Middle frontal gyrus (tissue), 1 donor: Measurements from ENCODE around the gene TBCA.
"Not testable (repeated sequence)": the region's sequence is repeated elsewhere in the genome, so short reads cannot be mapped to it uniquely, and the experiment has no call there.

ENCODE experiments used
- DNase-seq: peaks from one replicate; pipeline ENCODE4 v3.0.0-alpha.2; 2015; ENCODE audit warnings: low spot score; ENCODE audit errors: extremely low spot score

Gene TBCA

GRCh38 chr5:77773734-77774280, 2.3 kb downstream of the TBCA start:
- DNase-seq = no peak

- DNase-seq = no peak
Measured at GRCh38 chr5:77772729-77773128, 3.4 kb downstream of the TBCA start.

DNA sequence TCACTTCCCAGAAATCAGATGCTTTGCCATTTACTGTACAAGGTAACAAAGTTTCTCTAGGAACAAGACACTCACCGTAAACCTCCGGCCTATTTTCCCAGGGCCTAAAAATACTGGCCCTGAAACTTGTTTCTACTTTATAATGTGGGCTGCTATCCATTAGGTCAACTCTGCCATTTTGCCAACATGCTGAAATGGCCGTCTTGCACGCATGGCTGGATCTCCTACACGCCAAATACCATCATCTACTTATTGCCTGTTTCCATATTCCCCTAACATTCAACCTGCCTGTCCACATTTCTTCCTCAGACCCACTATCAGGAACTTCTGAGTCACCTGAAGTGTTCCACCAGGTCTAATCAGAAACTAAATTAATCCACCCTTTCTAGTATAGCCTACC, 4.7 kb downstream of the TBCA start:
- DNase-seq = no peak

DNA sequence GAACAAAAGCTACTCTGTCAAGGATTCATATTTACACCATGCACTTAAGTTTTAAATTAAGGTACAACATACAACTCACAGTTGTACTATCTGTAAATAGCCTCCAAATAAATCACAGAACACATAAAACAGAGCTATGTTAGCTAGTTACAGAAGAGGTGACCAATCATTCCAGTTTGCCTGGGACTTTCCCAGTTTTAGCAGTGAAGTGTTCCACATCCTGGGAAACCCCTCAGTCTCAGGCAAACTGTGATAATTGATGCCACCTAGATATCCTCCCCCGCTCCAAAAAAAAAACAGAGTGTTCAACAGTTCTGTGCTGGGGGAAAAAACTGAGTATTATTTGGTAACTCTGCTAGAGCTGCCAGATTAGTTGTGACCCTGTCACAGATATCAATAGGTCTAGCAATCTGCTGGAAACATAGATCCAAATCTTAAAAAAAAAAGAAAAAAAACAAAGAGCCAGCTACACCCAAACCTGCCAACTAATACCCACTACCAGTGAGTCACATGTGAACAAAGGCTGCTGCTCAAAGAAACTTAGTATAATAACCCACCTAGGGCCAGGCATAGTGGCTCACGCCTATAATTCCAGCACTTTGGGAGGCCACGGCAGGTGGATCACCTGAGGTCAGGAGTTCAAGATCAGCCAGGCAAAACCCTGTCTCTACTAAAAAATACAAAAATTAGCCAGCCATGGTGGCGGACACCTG, 5.7 kb downstream of the TBCA start:
- DNase-seq = no peak

DNA sequence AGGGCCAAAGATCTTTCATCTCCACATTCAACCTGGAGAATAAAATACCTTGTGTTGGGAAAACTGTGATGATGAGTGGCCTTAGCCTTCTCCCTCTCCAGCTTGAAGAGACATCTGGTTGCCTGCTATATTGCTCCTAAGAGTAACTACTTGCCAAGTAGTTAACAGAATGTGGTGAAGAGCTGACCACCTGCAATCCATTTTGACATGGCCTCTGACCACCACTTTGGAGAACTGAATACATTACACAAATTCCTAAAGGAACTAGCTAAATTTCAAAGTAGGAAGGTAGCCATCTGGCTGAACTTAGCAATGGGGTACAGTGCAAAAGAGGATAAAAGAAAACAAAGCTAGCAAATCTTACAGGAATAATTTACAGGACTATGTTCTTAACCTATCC, 7.2 kb downstream of the TBCA start:
- DNase-seq = no peak

GRCh38 chr5:77767301-77767700, 8.8 kb downstream of the TBCA start:
- DNase-seq = no peak

DNA sequence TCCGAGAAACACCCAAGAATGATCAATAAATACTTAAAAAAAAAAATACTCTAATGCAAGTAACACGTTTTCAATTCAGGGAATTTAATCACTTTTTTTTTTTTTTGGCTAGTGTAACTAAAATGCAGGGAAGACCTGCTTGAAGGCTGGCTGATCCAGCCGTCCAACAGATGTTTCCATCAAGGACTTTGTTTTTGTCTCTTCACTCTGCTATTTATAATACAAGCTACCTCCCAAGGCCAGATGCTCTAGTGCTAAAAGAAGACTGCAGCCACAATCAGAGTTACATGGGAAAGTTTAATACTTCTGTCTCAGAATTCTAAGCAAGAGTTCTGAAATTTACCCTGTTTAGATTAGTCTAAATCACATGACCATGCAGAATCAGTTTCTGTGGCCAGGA, 14.5 kb downstream of the TBCA start:
- DNase-seq = no peak

GRCh38 chr5:77758141-77758938, 17.8 kb downstream of the TBCA start:
- DNase-seq = no peak

GRCh38 chr5:77751328-77752023, 24.7 kb downstream of the TBCA start:
- no peak for DNase-seq

DNA sequence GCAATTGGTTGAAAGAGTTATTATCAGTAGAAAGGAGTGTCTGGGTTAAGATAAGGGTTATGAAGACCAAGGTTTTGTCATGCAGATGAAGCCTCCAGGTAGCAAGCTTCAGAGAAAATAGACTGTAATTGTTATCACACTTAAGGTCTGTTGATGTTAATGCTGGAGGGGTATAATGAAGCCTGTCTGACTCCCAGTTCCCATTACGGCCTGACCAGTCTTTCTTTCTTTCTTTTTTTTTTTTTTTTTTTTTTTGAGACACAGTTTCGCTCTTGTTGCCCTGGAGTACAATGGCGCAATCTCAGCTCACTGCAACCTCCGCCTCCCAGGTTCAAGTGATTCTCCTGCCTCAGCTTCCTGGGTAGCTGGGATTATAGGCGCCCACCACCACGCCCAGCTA, 25.2 kb downstream of the TBCA start:
- not testable (repeated sequence) for DNase-seq

DNA sequence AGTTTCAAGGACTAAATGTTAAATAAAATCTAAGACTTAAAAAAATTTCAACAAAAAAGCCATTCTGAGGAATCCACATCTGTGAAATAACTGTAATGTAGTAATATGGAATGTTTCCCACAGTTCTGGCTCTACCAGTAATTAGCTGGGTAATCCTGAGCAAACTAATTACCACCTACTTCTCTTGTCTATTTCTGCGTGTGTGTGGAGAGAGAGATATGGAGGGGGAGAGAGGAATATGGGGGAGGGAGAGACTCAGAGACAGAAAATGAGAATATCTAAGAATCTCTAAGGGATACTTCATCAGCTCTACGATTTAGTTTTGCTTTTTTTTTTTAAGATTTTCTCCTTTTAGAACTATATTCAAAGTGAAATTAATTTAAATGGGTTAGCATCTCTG, 28.0 kb downstream of the TBCA start:
- no peak for DNase-seq

DNA sequence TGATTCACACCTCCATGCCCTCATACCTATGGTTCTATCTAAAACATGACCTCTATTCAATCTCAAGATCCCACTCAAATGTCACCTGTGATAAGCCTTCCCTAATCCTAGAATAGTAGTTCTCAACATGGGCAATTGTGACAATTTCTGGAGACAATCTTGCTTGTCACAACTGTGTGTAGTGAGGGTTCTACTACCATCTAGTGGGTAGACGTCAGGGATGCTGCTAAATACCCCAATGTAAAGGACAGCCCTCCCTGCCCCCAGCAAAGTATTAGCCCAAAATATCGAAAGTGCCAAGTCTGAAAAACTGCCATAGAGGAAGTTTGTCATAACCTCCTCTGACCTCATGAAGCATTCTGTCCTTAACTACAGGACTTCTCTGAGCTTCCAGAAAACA, 32.0 kb downstream of the TBCA start:
- no peak for DNase-seq

DNA sequence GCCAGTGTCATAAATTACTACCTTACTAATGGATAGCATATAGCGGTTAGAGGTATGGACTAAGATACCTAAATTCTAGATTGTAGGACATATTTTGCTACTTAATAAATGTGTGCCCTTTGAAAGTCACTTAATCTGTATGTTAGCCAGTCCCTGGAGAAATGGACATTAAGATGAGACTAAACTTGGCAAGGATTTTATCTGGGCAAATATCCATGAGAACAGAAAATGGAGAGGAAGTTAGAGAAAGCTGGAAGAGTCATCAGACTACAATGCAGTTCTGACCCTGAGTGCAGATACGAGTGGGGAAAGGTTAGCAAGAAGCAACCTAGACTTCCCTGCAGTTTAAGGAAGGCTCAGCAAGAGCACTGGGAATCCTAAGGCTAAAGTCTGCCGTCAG, 33.0 kb downstream of the TBCA start:
- no peak for DNase-seq

DNA sequence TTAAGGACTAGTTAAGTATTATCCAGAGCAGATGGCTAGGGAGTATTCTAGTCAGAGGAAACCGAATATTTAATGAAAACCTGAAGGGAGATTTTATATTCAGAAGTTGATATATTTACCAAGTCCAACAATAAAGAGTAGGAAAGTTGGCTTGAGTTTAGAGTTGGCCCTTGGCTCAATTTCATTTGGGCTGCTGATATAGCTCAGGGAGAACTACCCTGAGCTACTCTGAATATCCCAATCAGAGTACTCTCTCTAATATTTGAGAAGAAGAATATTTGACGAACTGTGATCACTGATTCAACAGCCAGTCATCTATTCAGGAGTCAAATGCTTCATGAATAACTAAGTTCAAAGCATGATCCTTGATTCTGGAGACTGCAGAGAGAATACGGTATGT, 34.5 kb downstream of the TBCA start:
- DNase-seq = no peak

DNA sequence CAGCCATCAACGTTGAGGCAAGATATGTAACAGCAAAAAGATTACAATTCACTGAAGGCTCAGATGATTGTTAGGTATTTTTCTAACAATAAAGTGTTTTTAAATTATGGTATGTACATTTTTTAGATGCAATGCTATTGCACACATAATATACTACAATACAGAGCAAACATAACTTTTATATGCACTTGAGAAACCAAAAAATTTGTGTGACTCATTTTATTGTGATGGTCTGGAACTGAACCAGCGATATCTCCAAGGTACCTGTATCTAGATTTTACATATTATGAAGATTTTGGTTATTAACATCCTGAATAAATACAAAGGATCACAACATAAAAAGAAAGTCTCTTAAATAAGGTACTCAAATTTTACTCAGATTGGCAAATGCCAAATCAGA, 41.3 kb downstream of the TBCA start:
- no peak for DNase-seq

GRCh38 chr5:77733130-77733529, 43.0 kb downstream of the TBCA start:
- no peak for DNase-seq

GRCh38 chr5:77727190-77727589, 48.9 kb downstream of the TBCA start:
- no peak for DNase-seq

DNA sequence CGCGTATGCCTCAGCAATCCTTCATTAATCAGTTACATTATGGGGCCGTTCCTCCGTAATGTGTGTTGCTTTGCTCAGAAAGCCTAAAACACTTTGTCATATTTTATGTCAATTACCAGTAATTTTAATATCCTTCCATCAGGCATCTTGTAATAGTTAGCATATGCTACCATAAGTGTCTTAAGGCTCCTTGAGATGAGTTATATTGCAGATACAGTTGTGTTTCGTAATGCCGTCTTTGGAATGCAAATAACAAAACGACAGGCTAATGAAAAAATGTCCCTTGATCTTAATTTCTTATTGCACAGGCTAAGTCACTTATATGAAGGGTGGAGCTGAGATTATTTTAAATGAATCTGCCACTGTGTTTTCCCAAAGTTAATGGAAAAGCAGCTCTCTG, 50.5 kb downstream of the TBCA start:
- DNase-seq = no peak

DNA sequence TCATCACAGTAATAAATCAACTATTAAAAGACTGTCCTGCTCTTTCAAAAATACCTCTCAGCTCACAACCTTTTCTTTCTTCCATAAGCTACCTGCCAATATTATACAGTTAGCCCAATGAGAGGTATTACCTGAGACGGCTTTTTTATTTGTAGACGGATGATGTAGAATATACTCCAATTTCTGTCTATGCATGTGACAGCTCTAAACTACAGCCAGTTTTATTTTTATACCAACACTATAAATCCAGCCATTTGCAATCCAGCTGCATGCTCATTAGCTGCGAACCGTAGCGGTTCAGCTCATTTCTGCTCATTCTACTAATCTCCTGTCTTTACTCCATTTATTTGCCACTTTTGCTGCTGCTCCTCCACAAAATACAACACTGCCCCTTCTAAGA, 51.2 kb downstream of the TBCA start:
- no peak for DNase-seq

DNA sequence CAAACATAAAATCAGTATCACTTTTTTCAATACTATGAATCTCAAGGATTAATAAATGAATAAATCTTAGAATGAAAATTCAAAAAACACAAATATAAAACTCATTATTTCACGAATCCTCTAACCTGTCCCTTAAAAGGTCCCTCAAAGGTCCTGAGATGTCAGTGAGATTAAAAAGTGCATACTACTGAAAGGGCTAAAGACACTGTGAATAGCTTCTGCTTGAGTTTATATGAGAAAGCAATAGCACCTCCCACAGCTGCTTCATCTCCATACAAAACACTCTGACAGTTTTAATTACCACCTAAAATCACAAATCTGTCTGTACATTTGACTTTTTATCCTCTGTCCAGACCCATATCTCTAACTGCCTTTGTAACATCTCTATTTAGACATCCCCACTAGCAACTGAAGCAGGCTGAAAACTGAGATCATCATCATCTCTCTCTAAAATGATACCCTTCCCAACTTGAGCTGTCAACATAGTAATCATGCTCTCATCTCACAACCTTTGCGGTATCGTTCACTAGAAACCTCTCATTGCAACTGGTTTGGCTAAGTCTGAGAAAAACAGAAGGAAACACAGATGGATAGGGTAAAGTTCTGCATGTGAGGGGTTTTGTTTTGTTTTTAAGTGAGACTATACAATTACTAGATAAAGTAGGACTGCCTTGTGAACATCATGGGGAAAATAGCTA, 56.3 kb downstream of the TBCA start:
- DNase-seq = no peak

GRCh38 chr5:77718934-77719610, 57.1 kb downstream of the TBCA start:
- no peak for DNase-seq
